HG03575 (cell line): Measurements from ENCODE around the gene CCDC160.
"Not testable (repeated sequence)": the region's sequence is repeated elsewhere in the genome, so short reads cannot be mapped to it uniquely, and the experiment has no call there.

Experiments used
- ATAC-seq: cut with Tn5 transposase; IDR thresholded peaks from one replicate; pipeline ENCODE4 v1.9.1; 2021; ENCODE audit not compliant: unreplicated experiment, insufficient number of reproducible peaks, low FRiP score; ENCODE audit errors: extremely low read depth

CCDC160 gene

GRCh38 chrX:134236626-134237614 lies at the start of gene CCDC160:
Gene CCDC160, plus strand, starts transcription at chrX:134237182. Its CDS starts 7,619 bp downstream, at chrX:134244801.
- no peak for ATAC-seq

- no peak for ATAC-seq
Observed at GRCh38 chrX:134191281-134191680, 45.7 kb upstream of the CCDC160 start.

GRCh38 chrX:134194915-134195314 lies 42.1 kb upstream of the CCDC160 start:
- ATAC-seq = no peak

- ATAC-seq = no peak
Observed at GRCh38 chrX:134202561-134202960, 34.4 kb upstream of the CCDC160 start.

- ATAC-seq = no peak
Observed at GRCh38 chrX:134206221-134206620, 30.8 kb upstream of the CCDC160 start.

- no peak for ATAC-seq
Observed at GRCh38 chrX:134210465-134210864, 26.5 kb upstream of the CCDC160 start.

- ATAC-seq = no peak
Observed at GRCh38 chrX:134235236-134235635, 1.7 kb upstream of the CCDC160 start.

GRCh38 chrX:134238144-134238543 lies 1.2 kb downstream of the CCDC160 start:
- ATAC-seq = not testable (repeated sequence)

- no peak for ATAC-seq
Observed at GRCh38 chrX:134239016-134239415, 2.0 kb downstream of the CCDC160 start.

GRCh38 chrX:134240209-134240608 lies 3.2 kb downstream of the CCDC160 start:
- no peak for ATAC-seq

- no peak for ATAC-seq
Observed at GRCh38 chrX:134241960-134242619, 5.1 kb downstream of the CCDC160 start.

GRCh38 chrX:134244043-134244442 lies 7.1 kb downstream of the CCDC160 start:
- ATAC-seq = no peak

GRCh38 chrX:134246282-134246681 lies 9.3 kb downstream of the CCDC160 start:
- no peak for ATAC-seq

GRCh38 chrX:134247492-134247891 lies 10.5 kb downstream of the CCDC160 start:
- ATAC-seq = no peak

- ATAC-seq = no peak
Observed at GRCh38 chrX:134249241-134249640, 12.3 kb downstream of the CCDC160 start.

GRCh38 chrX:134251241-134251640 lies 14.3 kb downstream of the CCDC160 start:
- ATAC-seq = no peak

- ATAC-seq = no peak
Observed at GRCh38 chrX:134254511-134254910, 17.5 kb downstream of the CCDC160 start.

GRCh38 chrX:134255555-134255954 lies 18.6 kb downstream of the CCDC160 start:
- no peak for ATAC-seq

GRCh38 chrX:134256684-134257083 lies 19.7 kb downstream of the CCDC160 start:
- no peak for ATAC-seq

- no peak for ATAC-seq
Observed at GRCh38 chrX:134258202-134258601, 21.2 kb downstream of the CCDC160 start.
